ENCODE data around the gene AGRN.

- TF ChIP-seq CTCF (IDR thresholded peaks at IDR 0.05): no peak
- TF ChIP-seq POLR2A (IDR thresholded peaks at IDR 0.05): no peak
- TF ChIP-seq POLR2AphosphoS5 (IDR thresholded peaks at IDR 0.05): no peak
These were observed 40.8 kb upstream of the AGRN start for GRCh38 chr1:978835-979743.
